Osteoblast (primary cell): ENCODE results near the gene EFL1. TPM values are rescaled to one million over a fixed set of nuclear protein-coding genes. Genes with fewer than 3 reads are reported as not detected.
"Not testable (repeated sequence)": the region's sequence is repeated elsewhere in the genome, so short reads cannot be mapped to it uniquely, and the experiment has no call there.

Experiments
- DNase-seq: peaks from one replicate; pipeline ENCODE4 v3.0.0; 2011; ENCODE audit warnings: low spot score, mixed read lengths; ENCODE audit not compliant: insufficient read length; ENCODE audit errors: missing footprints
- H2AFZ ChIP-seq: 2 replicates; pipeline ENCODE4 v1.6.0; 2011; ENCODE audit warnings: mild to moderate bottlenecking, low read length
- H3K27ac ChIP-seq: 2 replicates; pipeline ENCODE4 v1.5.1; 2011; ENCODE audit warnings: mild to moderate bottlenecking, low read depth, low read length, moderate library complexity
- H3K27me3 ChIP-seq: 2 replicates; pipeline ENCODE4 v1.6.0; 2012; ENCODE audit warnings: mild to moderate bottlenecking, control low read depth, inconsistent platforms, low read length, moderate library complexity; ENCODE audit not compliant: insufficient read depth
- H3K36me3 ChIP-seq: 2 replicates; pipeline ENCODE4 v1.5.1; 2011; ENCODE audit warnings: mild to moderate bottlenecking, low read length, control low read depth, moderate library complexity; ENCODE audit not compliant: insufficient read depth
- H3K4me1 ChIP-seq: 2 replicates; pipeline ENCODE4 v1.5.1; 2011; ENCODE audit warnings: mild to moderate bottlenecking, low read length, control low read depth, moderate library complexity; ENCODE audit not compliant: insufficient read depth
- H3K4me2 ChIP-seq: 2 replicates; pipeline ENCODE4 v1.6.0; 2011; ENCODE audit warnings: mild to moderate bottlenecking, low read length; ENCODE audit not compliant: insufficient read depth
- H3K4me3 ChIP-seq: fragments of 200-600 bp; sonication (generic); 3 replicates; pipeline ENCODE4 v1.5.1; 2012; ENCODE audit warnings: mild to moderate bottlenecking, low read length, inconsistent platforms; ENCODE audit not compliant: insufficient read depth
- H3K79me2 ChIP-seq: 2 replicates; pipeline ENCODE4 v1.6.0; 2012; ENCODE audit warnings: mild to moderate bottlenecking, low read length, control low read depth, inconsistent platforms; ENCODE audit not compliant: insufficient read depth
- H3K9me3 ChIP-seq: 2 replicates; pipeline ENCODE4 v1.5.1; 2011; ENCODE audit warnings: low read depth, low read length, control low read depth
- H4K20me1 ChIP-seq: 2 replicates; pipeline ENCODE4 v1.6.0; 2012; ENCODE audit warnings: mild to moderate bottlenecking, low read length, control low read depth; ENCODE audit not compliant: insufficient read depth
- CTCF ChIP-seq: IDR thresholded peaks from 2 replicates; pipeline ENCODE4 v1.5.1; 2011; ENCODE audit warnings: mild to moderate bottlenecking, low read depth, low read length, moderate library complexity; ENCODE audit errors: extremely low read depth
- total RNA-seq: library from RNA; depleted of rRNA; stranded (reverse); fragments of >200 nt; gene quantifications from 2 replicates; pipeline ENCODE4 v1.2.3, GENCODE V29; 2012

EFL1 gene
- total RNA-seq, 1 donor = 32.9 TPM

GRCh38 chr15:82228750-82229149, 33.8 kb downstream of the EFL1 start:
- Histone ChIP-seq H3K36me3 (peaks cover 19% of the 10 kb centered on the region), H3K27ac (no peak overlapping the region), H3K9me3 (no peaks in the 10 kb centered on the region), H3K4me2 (no peak overlapping the region), H3K4me1 (no peaks in the 10 kb centered on the region), H3K27me3 (no peaks in the 10 kb centered on the region), H3K4me3 (no peak overlapping the region), H4K20me1 (no peaks in the 10 kb centered on the region), H3K79me2 (peaks cover 2% of the 10 kb centered on the region), H2AFZ (no peak overlapping the region)
- DNase-seq = no peak
- no peak for TF ChIP-seq CTCF

- H2AFZ ChIP-seq, H3K79me2 ChIP-seq, H3K9me3 ChIP-seq, H3K4me3 ChIP-seq, DNase-seq, H3K4me1 ChIP-seq, H4K20me1 ChIP-seq, H3K27me3 ChIP-seq, H3K27ac ChIP-seq, H3K4me2 ChIP-seq: not testable (repeated sequence)
- peak; percentile 27 for TF ChIP-seq CTCF
- H3K36me3 ChIP-seq = peaks cover 14% of the 10 kb centered on the region
Observed at GRCh38 chr15:82221535-82221934, 41.0 kb downstream of the EFL1 start.

GRCh38 chr15:82216092-82216491, 46.4 kb downstream of the EFL1 start:
- H3K4me3 ChIP-seq, H3K27ac ChIP-seq, DNase-seq, H3K27me3 ChIP-seq, H3K9me3 ChIP-seq, H3K79me2 ChIP-seq, H2AFZ ChIP-seq, H4K20me1 ChIP-seq, H3K4me1 ChIP-seq, H3K4me2 ChIP-seq: not testable (repeated sequence)
- peaks cover 17% of the 10 kb centered on the region for H3K36me3 ChIP-seq

- H3K4me3 ChIP-seq, H3K27me3 ChIP-seq, DNase-seq, H3K27ac ChIP-seq, H3K4me2 ChIP-seq, H4K20me1 ChIP-seq, H3K79me2 ChIP-seq, H2AFZ ChIP-seq, H3K4me1 ChIP-seq, H3K9me3 ChIP-seq, H3K36me3 ChIP-seq: not testable (repeated sequence)
Observed at GRCh38 chr15:82212201-82212600, 50.3 kb downstream of the EFL1 start.

- H3K79me2 ChIP-seq, H3K36me3 ChIP-seq, H3K9me3 ChIP-seq, H4K20me1 ChIP-seq, H2AFZ ChIP-seq, H3K4me1 ChIP-seq, H3K27me3 ChIP-seq, DNase-seq, H3K27ac ChIP-seq, H3K4me3 ChIP-seq: not testable (repeated sequence)
- peak overlapping the region; percentile 19 for H3K4me2 ChIP-seq
Observed at GRCh38 chr15:82210066-82210597, 52.4 kb downstream of the EFL1 start.

GRCh38 chr15:82204575-82204974, 58.0 kb downstream of the EFL1 start:
- not testable (repeated sequence) for H3K4me1 ChIP-seq, H3K27ac ChIP-seq, H3K79me2 ChIP-seq, H3K9me3 ChIP-seq, H3K4me2 ChIP-seq, H3K27me3 ChIP-seq, H3K36me3 ChIP-seq, H2AFZ ChIP-seq, H3K4me3 ChIP-seq, DNase-seq, H4K20me1 ChIP-seq
